Stomach (tissue), 4 donors: ENCODE results near the gene AP5Z1.

ENCODE experiments used
- POLR2A ChIP-seq, 4 donors: fragments of 450-650 bp; IDR thresholded peaks; one replicate each; pipeline ENCODE4 v1.6.1; 2016; ENCODE audit warnings: antibody characterized with exemption in 4 of 4, control low read depth in 2 of 4, mild to moderate bottlenecking in 1 of 4, moderate library complexity in 1 of 4
- TF ChIP-seq, protein P1 (sequence below), 7 experiments: fragments of 450-650 bp in 4 of 7; fragments of 200-600 bp in 3 of 7; sonication (generic) in 3 of 7; IDR thresholded peaks; one replicate each; pipeline ENCODE4 v1.5.1; 2016 to 2019; ENCODE audit warnings: antibody characterized with exemption in 7 of 7, control low read depth in 2 of 7, mild to moderate bottlenecking in 1 of 7

GRCh38 chr7:4783762-4784351, 8.4 kb downstream of the AP5Z1 start:
- TF ChIP-seq POLR2A (IDR thresholded peaks at IDR 0.05) = no peak
- TF ChIP-seq, protein P1, sequence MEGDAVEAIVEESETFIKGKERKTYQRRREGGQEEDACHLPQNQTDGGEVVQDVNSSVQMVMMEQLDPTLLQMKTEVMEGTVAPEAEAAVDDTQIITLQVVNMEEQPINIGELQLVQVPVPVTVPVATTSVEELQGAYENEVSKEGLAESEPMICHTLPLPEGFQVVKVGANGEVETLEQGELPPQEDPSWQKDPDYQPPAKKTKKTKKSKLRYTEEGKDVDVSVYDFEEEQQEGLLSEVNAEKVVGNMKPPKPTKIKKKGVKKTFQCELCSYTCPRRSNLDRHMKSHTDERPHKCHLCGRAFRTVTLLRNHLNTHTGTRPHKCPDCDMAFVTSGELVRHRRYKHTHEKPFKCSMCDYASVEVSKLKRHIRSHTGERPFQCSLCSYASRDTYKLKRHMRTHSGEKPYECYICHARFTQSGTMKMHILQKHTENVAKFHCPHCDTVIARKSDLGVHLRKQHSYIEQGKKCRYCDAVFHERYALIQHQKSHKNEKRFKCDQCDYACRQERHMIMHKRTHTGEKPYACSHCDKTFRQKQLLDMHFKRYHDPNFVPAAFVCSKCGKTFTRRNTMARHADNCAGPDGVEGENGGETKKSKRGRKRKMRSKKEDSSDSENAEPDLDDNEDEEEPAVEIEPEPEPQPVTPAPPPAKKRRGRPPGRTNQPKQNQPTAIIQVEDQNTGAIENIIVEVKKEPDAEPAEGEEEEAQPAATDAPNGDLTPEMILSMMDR (IDR thresholded peaks at IDR 0.05) = no peak
